ENCODE results near the gene MTERF2. TPM values are rescaled to one million over a fixed set of nuclear protein-coding genes. Genes with fewer than 3 reads are reported as not detected.
A peak's percentile ranks its signal among the peaks of the same experiment; 100 is the strongest.

The MTERF2 gene
- total RNA-seq, 2 experiments from 2014 or later = 6.1 to 7.6 TPM

DNA sequence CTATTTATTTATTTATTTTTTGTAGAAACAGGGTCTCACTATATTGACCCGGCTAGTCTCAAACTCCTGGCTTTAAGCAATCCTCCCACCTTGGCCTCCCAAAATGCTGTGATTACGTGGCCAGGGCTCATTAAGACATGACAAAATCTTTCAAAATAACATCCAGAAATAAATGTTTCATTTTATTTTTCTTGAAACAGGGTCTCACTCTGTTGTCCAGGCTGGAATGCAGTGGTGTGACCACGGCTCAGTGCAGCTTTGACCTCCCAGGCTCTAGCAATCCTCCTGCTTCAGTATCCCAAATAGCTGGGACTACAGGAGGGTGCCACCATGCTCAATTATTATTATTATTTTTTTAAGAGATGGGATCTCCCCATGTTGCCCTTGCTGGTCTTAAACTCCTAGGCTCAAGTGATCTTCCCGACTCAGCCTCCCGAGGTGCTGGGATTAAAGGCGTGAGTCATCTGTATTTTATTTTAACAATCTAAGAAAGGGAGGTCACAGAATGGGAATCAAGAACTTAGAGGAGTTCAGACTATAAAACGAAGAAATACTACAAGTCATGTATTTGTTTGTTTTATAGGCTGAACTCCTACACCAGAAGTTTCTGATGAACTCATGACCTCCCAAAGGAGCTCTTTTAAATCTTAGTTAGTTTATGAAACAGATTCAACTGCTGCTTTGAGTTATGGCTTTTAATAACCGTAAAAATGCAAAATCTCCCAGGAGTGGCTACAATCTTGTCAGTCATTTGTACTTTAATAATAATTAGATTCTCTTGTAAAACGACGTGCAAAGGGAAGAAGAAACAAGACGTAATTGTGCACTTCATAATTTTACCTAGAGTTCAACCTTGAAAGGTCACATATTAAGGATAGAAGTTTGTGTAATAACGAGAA lies 33.3 kb downstream of the MTERF2 start:
- Histone ChIP-seq H3K4me3 (ENCODE audit: low read length) (no peak overlapping the region), H3K4me1 (ENCODE audit: insufficient read depth, low read length) (peaks cover 10% of the 10 kb centered on the region), H3K9me3 (ENCODE audit: control insufficient read depth in 1 of 2, insufficient read depth in 1 of 2, low read length in 2 of 2) (peaks cover 0 to 5% of the 10 kb centered on the region in 2 experiments), H3K27ac (ENCODE audit: low read depth in 1 of 2, low read length in 2 of 2) (no peak overlapping the region), H3K36me3 (ENCODE audit: insufficient read depth, low read length) (no peaks in the 10 kb centered on the region), H3K27me3 (ENCODE audit: control insufficient read depth in 1 of 2, insufficient read depth in 2 of 2, low read length in 2 of 2) (no peaks in the 10 kb centered on the region)
- TF ChIP-seq, protein P1, sequence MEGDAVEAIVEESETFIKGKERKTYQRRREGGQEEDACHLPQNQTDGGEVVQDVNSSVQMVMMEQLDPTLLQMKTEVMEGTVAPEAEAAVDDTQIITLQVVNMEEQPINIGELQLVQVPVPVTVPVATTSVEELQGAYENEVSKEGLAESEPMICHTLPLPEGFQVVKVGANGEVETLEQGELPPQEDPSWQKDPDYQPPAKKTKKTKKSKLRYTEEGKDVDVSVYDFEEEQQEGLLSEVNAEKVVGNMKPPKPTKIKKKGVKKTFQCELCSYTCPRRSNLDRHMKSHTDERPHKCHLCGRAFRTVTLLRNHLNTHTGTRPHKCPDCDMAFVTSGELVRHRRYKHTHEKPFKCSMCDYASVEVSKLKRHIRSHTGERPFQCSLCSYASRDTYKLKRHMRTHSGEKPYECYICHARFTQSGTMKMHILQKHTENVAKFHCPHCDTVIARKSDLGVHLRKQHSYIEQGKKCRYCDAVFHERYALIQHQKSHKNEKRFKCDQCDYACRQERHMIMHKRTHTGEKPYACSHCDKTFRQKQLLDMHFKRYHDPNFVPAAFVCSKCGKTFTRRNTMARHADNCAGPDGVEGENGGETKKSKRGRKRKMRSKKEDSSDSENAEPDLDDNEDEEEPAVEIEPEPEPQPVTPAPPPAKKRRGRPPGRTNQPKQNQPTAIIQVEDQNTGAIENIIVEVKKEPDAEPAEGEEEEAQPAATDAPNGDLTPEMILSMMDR (IDR thresholded peaks at IDR 0.05) = no peak
- peaks cover 4% of the 10 kb centered on the region for H3K9me3 Mint-ChIP-seq
- H3K36me3 Mint-ChIP-seq (ENCODE audit: low read depth) = peaks cover 17% of the 10 kb centered on the region
- no peak for DNase-seq
- no peaks in the 10 kb centered on the region for H3K27me3 Mint-ChIP-seq
- H3K27ac Mint-ChIP-seq = peak overlapping the region; percentile 98
- H3K4me3 Mint-ChIP-seq = peak overlapping the region; percentile 97
- ChIA-PET POLR2A (interaction anchor here (0.6 to 3.7 kb wide), 6 partner anchors 14 to 651 kb away, joined by 3 to 43 read pairs (median 4); partner anchors contain the start of genes MTERF2 and TCP11L2), CTCF (interaction anchor here (1.6 kb wide), 1 partner anchor 11 kb away, joined by 4 read pairs; no protein-coding TSS in a partner anchor)
- peaks cover 32% of the 10 kb centered on the region for H3K4me1 Mint-ChIP-seq (ENCODE audit: low read depth)
- no peak for ATAC-seq (ENCODE audit: poor library complexity)
- intact Hi-C loops (cut with DNase I, micrococcal nuclease) = loop anchor here in 1 of 2 experiments (5.0 to 10.0 kb wide), 4 partner anchors 176 to 1561 kb away; partner anchors contain the start of genes FICD, PRDM4 and PWP1

DNA sequence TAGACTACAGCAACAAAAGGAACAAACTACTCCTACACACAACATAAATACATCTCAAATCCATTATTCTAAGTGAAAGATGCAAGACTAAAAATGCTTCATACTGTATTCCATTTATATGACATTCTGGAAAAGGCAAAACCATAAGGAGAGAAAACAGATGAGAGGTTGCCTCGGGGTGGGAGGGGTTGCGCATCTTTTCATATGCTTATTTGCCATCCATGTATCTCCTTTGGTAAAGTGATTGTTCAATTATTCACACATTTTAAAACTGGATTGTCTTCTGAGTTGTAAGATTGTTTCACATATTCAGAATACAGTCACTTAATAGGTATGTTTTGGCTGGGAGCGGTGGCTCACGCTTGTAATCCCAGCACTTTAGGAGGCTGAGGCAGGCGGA lies 36.4 kb downstream of the MTERF2 start:
- DNase-seq (no peak), ATAC-seq (ENCODE audit: poor library complexity) (no peak)
- peaks cover 5% of the 10 kb centered on the region for H3K36me3 Mint-ChIP-seq (ENCODE audit: low read depth)
- no peak overlapping the region for H3K4me3 Mint-ChIP-seq
- H3K4me1 ChIP-seq (ENCODE audit: insufficient read depth, low read length) = peaks cover 9% of the 10 kb centered on the region
- no peak overlapping the region for H3K4me3 ChIP-seq (ENCODE audit: low read length)
- TF ChIP-seq, protein P1 (IDR thresholded peaks at IDR 0.05) = no peak
- peaks cover 11% of the 10 kb centered on the region for H3K4me1 Mint-ChIP-seq (ENCODE audit: low read depth)
- no peaks in the 10 kb centered on the region for H3K36me3 ChIP-seq (ENCODE audit: insufficient read depth, low read length)
- no peak overlapping the region for H3K27ac ChIP-seq (ENCODE audit: low read depth in 1 of 2, low read length in 2 of 2)
- POLR2A ChIA-PET = no interaction called here
- no peaks in the 10 kb centered on the region for H3K27me3 Mint-ChIP-seq
- H3K27me3 ChIP-seq (ENCODE audit: control insufficient read depth in 1 of 2, insufficient read depth in 2 of 2, low read length in 2 of 2) = no peaks in the 10 kb centered on the region
- H3K27ac Mint-ChIP-seq = no peak overlapping the region
- CTCF ChIA-PET = no interaction called here
- H3K9me3 Mint-ChIP-seq = peaks cover 4% of the 10 kb centered on the region
- peaks cover 0 to 5% of the 10 kb centered on the region in 2 experiments for H3K9me3 ChIP-seq (ENCODE audit: control insufficient read depth in 1 of 2, insufficient read depth in 1 of 2, low read length in 2 of 2)
- intact Hi-C loops (cut with DNase I, micrococcal nuclease) = loop anchor here in 1 of 2 experiments (5.0 to 10.0 kb wide), 4 partner anchors 173 to 1564 kb away; partner anchors contain the start of genes FICD, PRDM4 and PWP1

DNA sequence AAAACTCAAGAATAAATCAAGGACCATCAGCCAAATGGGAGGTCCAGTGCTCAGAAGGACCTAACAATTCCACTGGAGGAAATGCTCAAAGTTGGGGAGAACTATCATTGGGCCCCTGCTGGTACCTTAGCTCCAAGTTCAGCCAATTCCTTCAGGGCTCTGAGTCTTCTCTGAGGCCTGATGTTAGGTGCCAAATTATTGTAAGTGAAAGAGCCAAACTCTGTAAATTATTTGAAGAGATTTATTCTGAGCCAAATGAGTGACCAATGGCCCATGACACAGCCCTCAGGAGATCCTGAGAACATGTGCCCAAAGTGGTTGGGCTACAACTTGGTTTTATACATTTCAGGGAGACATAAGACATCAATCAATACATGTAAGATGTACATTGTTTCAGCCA lies 39.5 kb downstream of the MTERF2 start:
- H3K4me1 Mint-ChIP-seq (ENCODE audit: low read depth) = peaks cover 2% of the 10 kb centered on the region
- CTCF ChIA-PET = no interaction called here
- peaks cover 0 to 5% of the 10 kb centered on the region in 2 experiments for H3K9me3 ChIP-seq (ENCODE audit: control insufficient read depth in 1 of 2, insufficient read depth in 1 of 2, low read length in 2 of 2)
- no peaks in the 10 kb centered on the region for H3K36me3 ChIP-seq (ENCODE audit: insufficient read depth, low read length)
- no peaks in the 10 kb centered on the region for H3K36me3 Mint-ChIP-seq (ENCODE audit: low read depth)
- no peaks in the 10 kb centered on the region for H3K27me3 ChIP-seq (ENCODE audit: control insufficient read depth in 1 of 2, insufficient read depth in 2 of 2, low read length in 2 of 2)
- intact Hi-C loops (cut with DNase I, micrococcal nuclease) = no loop called here
- H3K9me3 Mint-ChIP-seq = peaks cover 4% of the 10 kb centered on the region
- ATAC-seq (ENCODE audit: poor library complexity) (no peak), DNase-seq (no peak)
- no peak overlapping the region for H3K27ac ChIP-seq (ENCODE audit: low read depth in 1 of 2, low read length in 2 of 2)
- no peak overlapping the region for H3K4me3 Mint-ChIP-seq
- no peaks in the 10 kb centered on the region for H3K27me3 Mint-ChIP-seq
- H3K4me1 ChIP-seq (ENCODE audit: insufficient read depth, low read length) = no peaks in the 10 kb centered on the region
- H3K27ac Mint-ChIP-seq = no peak overlapping the region
- POLR2A ChIA-PET = interaction anchor here (1.3 kb wide), 1 partner anchor 8 kb away, joined by 3 read pairs; the partner anchor contains the start of gene TMEM263
- TF ChIP-seq, protein P1 (IDR thresholded peaks at IDR 0.05) = no peak
- no peak overlapping the region for H3K4me3 ChIP-seq (ENCODE audit: low read length)

Data from CD4-positive, alpha-beta T cell (primary cell).